ENCODE data around the gene RAB26. TPM values are rescaled to one million over a fixed set of nuclear protein-coding genes. Genes with fewer than 3 reads are reported as not detected.

RAB26 gene
- polyA plus RNA-seq, 1 experiment: 0.67 TPM

GRCh38 chr16:2149630-2150417, 1.4 kb downstream of the RAB26 start:
- Histone ChIP-seq H3K36me3 (ENCODE audit: control insufficient read depth, insufficient read depth, low read length) (peaks cover 18% of the 10 kb centered on the region), H3K4me3 (ENCODE audit: low read depth, low read length) (no peak overlapping the region), H3K27me3 (ENCODE audit: control insufficient read depth, insufficient read depth, low read length) (no peaks in the 10 kb centered on the region)
- ChIA-PET CTCF (interaction anchor here (4.6 kb wide), 1 partner anchor 9 kb away, joined by 22 read pairs; no protein-coding TSS in a partner anchor), POLR2A (no interaction called here)
- TF ChIP-seq CTCF (IDR thresholded peaks at IDR 0.05; ENCODE audit: insufficient read depth, low read depth, low read length): no peak
- DNase-seq (ENCODE audit: low read depth): no peak

GRCh38 chr16:2150418-2151187, 2.2 kb downstream of the RAB26 start:
- ChIA-PET CTCF (interaction anchor here (0.7 to 4.6 kb wide), 3 partner anchors 10 to 103 kb away, joined by 3 to 22 read pairs (median 5); partner anchors contain the start of genes NTHL1 and TSC2), POLR2A (no interaction called here)
- TF ChIP-seq CTCF (IDR thresholded peaks at IDR 0.05; ENCODE audit: insufficient read depth, low read depth, low read length): no peak
- H3K36me3 ChIP-seq (ENCODE audit: control insufficient read depth, insufficient read depth, low read length): peaks cover 18% of the 10 kb centered on the region
- no peak overlapping the region for H3K4me3 ChIP-seq (ENCODE audit: low read depth, low read length)
- no peak for DNase-seq (ENCODE audit: low read depth)
- H3K27me3 ChIP-seq (ENCODE audit: control insufficient read depth, insufficient read depth, low read length): no peaks in the 10 kb centered on the region

- DNase-seq (ENCODE audit: low read depth): no peak
- no peak for TF ChIP-seq CTCF (IDR thresholded peaks at IDR 0.05; ENCODE audit: insufficient read depth, low read depth, low read length)
- Histone ChIP-seq H3K4me3 (ENCODE audit: low read depth, low read length) (no peak overlapping the region), H3K36me3 (ENCODE audit: control insufficient read depth, insufficient read depth, low read length) (peaks cover 18% of the 10 kb centered on the region), H3K27me3 (ENCODE audit: control insufficient read depth, insufficient read depth, low read length) (no peaks in the 10 kb centered on the region)
- CTCF ChIA-PET: interaction anchor here (0.7 to 4.6 kb wide), 4 partner anchors 11 to 169 kb away, joined by 3 to 22 read pairs (median 4); partner anchors contain the start of genes ECI1, NTHL1 and TSC2
- POLR2A ChIA-PET: no interaction called here
Measured at GRCh38 chr16:2151188-2152091, 3.0 kb downstream of the RAB26 start.

GRCh38 chr16:2152695-2153506, 4.5 kb downstream of the RAB26 start:
- DNase-seq (ENCODE audit: low read depth): no peak
- Histone ChIP-seq H3K4me3 (ENCODE audit: low read depth, low read length) (peak overlapping the region; percentile 87), H3K36me3 (ENCODE audit: control insufficient read depth, insufficient read depth, low read length) (peaks cover 19% of the 10 kb centered on the region), H3K27me3 (ENCODE audit: control insufficient read depth, insufficient read depth, low read length) (no peaks in the 10 kb centered on the region)
- POLR2A ChIA-PET: no interaction called here
- no peak for TF ChIP-seq CTCF (IDR thresholded peaks at IDR 0.05; ENCODE audit: insufficient read depth, low read depth, low read length)
- CTCF ChIA-PET: interaction anchor here (0.6 to 4.6 kb wide), 8 partner anchors 8 to 193 kb away, joined by 3 to 22 read pairs (median 3); partner anchors contain the start of genes NDUFB10 and NPW
